HAP-1 (cell line): ENCODE measurements around the gene ZEB1.
"Not testable (repeated sequence)": the region's sequence is repeated elsewhere in the genome, so short reads cannot be mapped to it uniquely, and the experiment has no call there.

Source experiments
- DNase-seq, 2 experiments: peaks; one replicate each; pipeline ENCODE4 v3.0.0-alpha.2; 2016 to 2020; ENCODE audit warnings: low spot score in 2 of 2
- H3K27me3 ChIP-seq: fragments of 250-450 bp; sonication (Bioruptor Pico); 2 replicates; pipeline ENCODE4 v1.5.1; 2020; ENCODE audit warnings: low read depth, mild to moderate bottlenecking, moderate library complexity
- H3K36me3 ChIP-seq: fragments of 250-450 bp; sonication (Bioruptor Pico); replicated peaks from 2 replicates; pipeline ENCODE4 v1.5.1; 2020; ENCODE audit warnings: mild to moderate bottlenecking
- H3K4me1 ChIP-seq: fragments of 250-450 bp; sonication (Bioruptor Pico); 2 replicates; pipeline ENCODE4 v1.5.1; 2020; ENCODE audit warnings: mild to moderate bottlenecking
- H3K4me3 ChIP-seq: fragments of 250-450 bp; sonication (Bioruptor Pico); 2 replicates; pipeline ENCODE4 v1.5.1; 2020; ENCODE audit warnings: mild to moderate bottlenecking, moderate library complexity
- H3K9me3 ChIP-seq: fragments of 250-450 bp; sonication (Bioruptor Pico); 2 replicates; pipeline ENCODE4 v1.5.1; 2020; ENCODE audit warnings: mild to moderate bottlenecking, moderate library complexity
- in situ Hi-C: fragments of 300-500 bp; cut with MboI; formaldehyde crosslinking; loops from 3 replicates; pipeline ENCODE4 v1.14.3; 2020; ENCODE audit warnings: low sequenced_read_pairs, inconsistent platforms, mixed read lengths

ZEB1 gene

GRCh38 chr10:31363696-31364095 lies 44.7 kb downstream of the ZEB1 start:
- H3K9me3 ChIP-seq, in situ Hi-C loops, H3K36me3 ChIP-seq, H3K4me3 ChIP-seq, H3K27me3 ChIP-seq, H3K4me1 ChIP-seq, DNase-seq: not testable (repeated sequence)

- in situ Hi-C loops, H3K36me3 ChIP-seq, DNase-seq: not testable (repeated sequence)
These were observed 45.2 kb downstream of the ZEB1 start for GRCh38 chr10:31364238-31364637.

GRCh38 chr10:31366703-31367102 lies 47.7 kb downstream of the ZEB1 start:
- Histone ChIP-seq H3K36me3 (no peaks in the 10 kb centered on the region), H3K27me3 (no peaks in the 10 kb centered on the region), H3K4me1 (no peaks in the 10 kb centered on the region), H3K9me3 (no peaks in the 10 kb centered on the region), H3K4me3 (no peak overlapping the region)
- DNase-seq = no peak
- in situ Hi-C loops = no loop called here

More at GRCh38 chr10:31364238-31364637, 45.2 kb downstream of the ZEB1 start:
- H3K27me3 ChIP-seq, H3K4me1 ChIP-seq, H3K4me3 ChIP-seq, H3K9me3 ChIP-seq: not testable (repeated sequence)

- in situ Hi-C loops = no loop called here
- Histone ChIP-seq H3K4me1 (no peaks in the 10 kb centered on the region), H3K9me3 (no peaks in the 10 kb centered on the region), H3K4me3 (no peak overlapping the region), H3K36me3 (no peaks in the 10 kb centered on the region), H3K27me3 (no peaks in the 10 kb centered on the region)
- no peak for DNase-seq
These were observed 49.7 kb downstream of the ZEB1 start for GRCh38 chr10:31368724-31369123.

- in situ Hi-C loops = no loop called here
- no peak overlapping the region for H3K4me3 ChIP-seq
- H3K4me1 ChIP-seq = no peaks in the 10 kb centered on the region
- no peaks in the 10 kb centered on the region for H3K36me3 ChIP-seq
- H3K27me3 ChIP-seq = no peaks in the 10 kb centered on the region
- no peak for DNase-seq
- H3K9me3 ChIP-seq = no peaks in the 10 kb centered on the region
These were observed 53.4 kb downstream of the ZEB1 start for GRCh38 chr10:31372439-31372838.

- in situ Hi-C loops = no loop called here
- no peak overlapping the region for H3K4me3 ChIP-seq
- no peaks in the 10 kb centered on the region for H3K4me1 ChIP-seq
- no peaks in the 10 kb centered on the region for H3K9me3 ChIP-seq
- H3K36me3 ChIP-seq = no peaks in the 10 kb centered on the region
- no peak for DNase-seq
- H3K27me3 ChIP-seq = no peaks in the 10 kb centered on the region
These were observed 55.2 kb downstream of the ZEB1 start for GRCh38 chr10:31374146-31374696.

- Histone ChIP-seq H3K36me3 (no peaks in the 10 kb centered on the region), H3K4me1 (peaks cover 5% of the 10 kb centered on the region; the same call in 1 of the 2 replicates), H3K9me3 (no peaks in the 10 kb centered on the region), H3K4me3 (no peak overlapping the region), H3K27me3 (no peaks in the 10 kb centered on the region)
- in situ Hi-C loops = no loop called here
- no peak for DNase-seq
These were observed 62.2 kb downstream of the ZEB1 start for GRCh38 chr10:31381171-31381570.

- no peak for DNase-seq
- H3K27me3 ChIP-seq = no peaks in the 10 kb centered on the region
- peaks cover 5% of the 10 kb centered on the region; the same call in 1 of the 2 replicates for H3K4me1 ChIP-seq
- H3K36me3 ChIP-seq = no peaks in the 10 kb centered on the region
- H3K4me3 ChIP-seq = no peak overlapping the region
- in situ Hi-C loops = no loop called here
- no peaks in the 10 kb centered on the region for H3K9me3 ChIP-seq
These were observed 62.8 kb downstream of the ZEB1 start for GRCh38 chr10:31381766-31382316.

- Histone ChIP-seq H3K27me3 (no peaks in the 10 kb centered on the region), H3K36me3 (no peaks in the 10 kb centered on the region), H3K4me3 (no peak overlapping the region), H3K9me3 (no peaks in the 10 kb centered on the region), H3K4me1 (peaks cover 5% of the 10 kb centered on the region; the same call in 1 of the 2 replicates)
- in situ Hi-C loops = no loop called here
- DNase-seq = no peak
These were observed 65.0 kb downstream of the ZEB1 start for GRCh38 chr10:31383810-31384588.

GRCh38 chr10:31384589-31384949 lies 65.6 kb downstream of the ZEB1 start:
- Histone ChIP-seq H3K4me3 (no peak overlapping the region), H3K27me3 (no peaks in the 10 kb centered on the region), H3K36me3 (no peaks in the 10 kb centered on the region), H3K4me1 (peaks cover 5% of the 10 kb centered on the region; the same call in 1 of the 2 replicates), H3K9me3 (no peaks in the 10 kb centered on the region)
- no peak for DNase-seq
- in situ Hi-C loops = no loop called here

GRCh38 chr10:31390804-31391203 lies 71.8 kb downstream of the ZEB1 start:
- H3K27me3 ChIP-seq = no peaks in the 10 kb centered on the region
- no peak overlapping the region for H3K4me3 ChIP-seq
- in situ Hi-C loops = no loop called here
- H3K9me3 ChIP-seq = no peaks in the 10 kb centered on the region
- H3K36me3 ChIP-seq = no peaks in the 10 kb centered on the region
- DNase-seq = no peak
- no peaks in the 10 kb centered on the region; the same call in 1 of the 2 replicates for H3K4me1 ChIP-seq

- no peak overlapping the region for H3K4me3 ChIP-seq
- H3K9me3 ChIP-seq = no peaks in the 10 kb centered on the region
- DNase-seq = no peak
- H3K36me3 ChIP-seq = no peaks in the 10 kb centered on the region
- no peaks in the 10 kb centered on the region; the same call in 1 of the 2 replicates for H3K4me1 ChIP-seq
- in situ Hi-C loops = no loop called here
- no peaks in the 10 kb centered on the region for H3K27me3 ChIP-seq
These were observed 74.8 kb downstream of the ZEB1 start for GRCh38 chr10:31393844-31394243.

GRCh38 chr10:31395695-31396094 lies 76.7 kb downstream of the ZEB1 start:
- DNase-seq = no peak
- in situ Hi-C loops = no loop called here

GRCh38 chr10:31396376-31396775 lies 77.4 kb downstream of the ZEB1 start:
- DNase-seq = no peak
- H3K4me3 ChIP-seq = no peak overlapping the region

More at GRCh38 chr10:31395695-31396094, 76.7 kb downstream of the ZEB1 start:
- Histone ChIP-seq H3K9me3 (no peaks in the 10 kb centered on the region), H3K27me3 (no peaks in the 10 kb centered on the region), H3K36me3 (no peaks in the 10 kb centered on the region), H3K4me3 (no peak overlapping the region), H3K4me1 (no peaks in the 10 kb centered on the region; the same call in 1 of the 2 replicates)

More at GRCh38 chr10:31396376-31396775, 77.4 kb downstream of the ZEB1 start:
- H3K9me3 ChIP-seq = no peaks in the 10 kb centered on the region
- H3K36me3 ChIP-seq = no peaks in the 10 kb centered on the region
- no peaks in the 10 kb centered on the region for H3K27me3 ChIP-seq
- in situ Hi-C loops = no loop called here
- peaks cover 4% of the 10 kb centered on the region; the same call in 1 of the 2 replicates for H3K4me1 ChIP-seq
